ENCODE results near the gene NCEH1. TPM values are rescaled to one million over a fixed set of nuclear protein-coding genes. Genes with fewer than 3 reads are reported as not detected.

Gene NCEH1
- total RNA-seq, 2 donors from 2014 or later, result 7.1 to 22.7 TPM

DNA sequence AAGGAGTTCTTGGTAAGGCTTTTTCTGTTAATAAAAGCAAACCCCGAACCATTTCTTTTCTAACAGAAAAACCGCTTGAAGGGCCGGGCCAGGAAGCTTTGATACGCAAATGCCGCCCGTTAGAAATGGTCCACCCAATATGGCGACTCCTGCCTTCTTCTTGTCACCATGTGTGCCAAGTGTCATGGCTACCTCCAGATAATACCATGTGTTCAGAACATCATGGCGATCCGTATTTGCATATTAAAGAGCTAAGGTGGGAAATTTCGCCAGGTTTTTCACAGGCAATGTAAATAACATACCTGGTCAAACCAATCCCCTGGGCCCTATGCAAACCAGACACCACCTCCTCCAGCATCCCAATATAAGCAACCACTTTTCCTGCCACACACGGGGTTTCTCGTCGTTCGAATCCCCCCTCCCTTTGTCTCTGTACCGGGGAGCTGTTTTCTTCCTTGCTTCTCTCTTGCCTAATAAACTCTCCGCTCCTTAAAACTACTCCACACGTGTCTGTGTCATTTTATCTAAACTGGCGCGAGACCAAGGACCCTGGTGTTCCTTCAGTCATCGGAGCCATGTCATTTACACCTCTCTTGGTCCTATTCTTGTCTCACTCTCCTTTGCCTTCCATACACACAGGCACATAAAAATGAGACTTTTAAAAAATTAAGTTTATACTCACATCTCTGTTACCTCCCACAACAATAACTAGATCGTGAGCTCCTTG, 34.5 kb downstream of the NCEH1 start:
- Histone ChIP-seq H3K4me3 (no peak overlapping the region), H3K36me3 (no peaks in the 10 kb centered on the region), H3K4me1 (ENCODE audit: control insufficient read depth in 1 of 2, low read depth in 2 of 2) (peaks cover 12 to 19% of the 10 kb centered on the region in 2 donors), H3K27me3 (replicated peaks; ENCODE audit: insufficient read depth) (no peaks in the 10 kb centered on the region), H3K27ac (peak overlapping the region in 1 of 2 donors; percentile 5), H3K9me3 (no peaks in the 10 kb centered on the region)
- TF ChIP-seq, protein P1, sequence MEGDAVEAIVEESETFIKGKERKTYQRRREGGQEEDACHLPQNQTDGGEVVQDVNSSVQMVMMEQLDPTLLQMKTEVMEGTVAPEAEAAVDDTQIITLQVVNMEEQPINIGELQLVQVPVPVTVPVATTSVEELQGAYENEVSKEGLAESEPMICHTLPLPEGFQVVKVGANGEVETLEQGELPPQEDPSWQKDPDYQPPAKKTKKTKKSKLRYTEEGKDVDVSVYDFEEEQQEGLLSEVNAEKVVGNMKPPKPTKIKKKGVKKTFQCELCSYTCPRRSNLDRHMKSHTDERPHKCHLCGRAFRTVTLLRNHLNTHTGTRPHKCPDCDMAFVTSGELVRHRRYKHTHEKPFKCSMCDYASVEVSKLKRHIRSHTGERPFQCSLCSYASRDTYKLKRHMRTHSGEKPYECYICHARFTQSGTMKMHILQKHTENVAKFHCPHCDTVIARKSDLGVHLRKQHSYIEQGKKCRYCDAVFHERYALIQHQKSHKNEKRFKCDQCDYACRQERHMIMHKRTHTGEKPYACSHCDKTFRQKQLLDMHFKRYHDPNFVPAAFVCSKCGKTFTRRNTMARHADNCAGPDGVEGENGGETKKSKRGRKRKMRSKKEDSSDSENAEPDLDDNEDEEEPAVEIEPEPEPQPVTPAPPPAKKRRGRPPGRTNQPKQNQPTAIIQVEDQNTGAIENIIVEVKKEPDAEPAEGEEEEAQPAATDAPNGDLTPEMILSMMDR (IDR thresholded peaks at IDR 0.05), result no peak
- DNase-seq (ENCODE audit: low spot score), result no peak
- no peak for ATAC-seq (ENCODE audit: insufficient number of reproducible peaks, low FRiP score, low read depth)

DNA sequence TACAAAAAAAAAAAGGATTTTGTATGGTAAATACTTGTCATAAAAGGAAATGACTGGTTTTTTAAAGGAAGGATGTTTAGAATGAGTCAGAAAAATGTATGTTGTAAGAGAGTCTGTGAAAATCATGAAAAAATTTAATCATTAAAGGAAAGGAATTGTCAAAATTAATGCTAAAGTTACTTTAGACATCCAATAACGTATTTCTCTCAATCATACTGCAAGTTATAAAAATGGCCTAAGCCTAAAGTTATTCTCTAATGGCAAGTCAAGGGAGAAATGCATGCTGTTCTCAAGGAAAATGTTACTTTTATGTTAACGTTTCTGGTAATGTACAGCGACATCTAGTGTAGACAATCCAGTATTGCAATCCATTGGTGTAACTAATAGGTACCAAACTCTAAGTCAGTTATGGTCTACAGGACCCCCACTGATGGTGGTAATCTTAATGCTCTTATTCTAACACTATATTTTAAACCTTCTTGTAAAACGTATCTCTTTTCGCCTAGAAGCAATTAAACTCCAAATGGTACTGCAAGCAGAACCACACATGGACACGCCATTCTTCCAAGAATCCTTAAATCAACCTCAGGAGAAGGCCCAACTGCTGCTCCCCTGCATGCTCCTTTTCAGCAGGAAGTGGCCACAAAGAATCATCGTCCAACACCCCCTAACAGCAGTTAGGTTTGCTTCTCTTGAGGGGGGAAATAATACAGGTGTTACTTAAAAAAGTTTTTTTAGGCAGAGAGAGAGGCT, 35.2 kb downstream of the NCEH1 start:
- no peak for DNase-seq (ENCODE audit: low spot score)
- no peak for ATAC-seq (ENCODE audit: insufficient number of reproducible peaks, low FRiP score, low read depth)
- H3K27ac ChIP-seq, result no peak overlapping the region

DNA sequence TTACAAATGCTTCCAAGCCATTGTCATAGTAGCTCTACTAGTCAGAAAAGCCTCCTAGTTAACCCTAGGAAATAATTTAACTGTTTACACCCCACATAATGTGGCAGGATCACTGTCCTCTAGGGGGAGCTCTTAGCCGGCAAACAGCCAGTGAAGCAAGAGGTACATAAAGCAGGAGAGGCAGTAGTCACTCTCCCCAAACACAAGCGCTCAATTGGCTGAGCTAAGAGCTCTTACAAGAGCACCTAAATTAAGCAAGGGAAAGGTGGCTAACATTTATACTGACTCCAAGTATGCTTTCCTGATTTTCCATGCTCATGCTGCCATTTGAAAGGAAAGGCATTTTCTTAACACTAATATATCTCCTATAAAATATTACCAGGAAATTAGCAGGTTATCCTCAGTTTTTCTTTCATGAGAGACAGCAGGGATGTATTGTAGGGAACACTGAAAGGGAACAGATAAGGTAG, 37.6 kb downstream of the NCEH1 start:
- ATAC-seq (ENCODE audit: insufficient number of reproducible peaks, low FRiP score, low read depth), result no peak

More for the DNA sequence above, 35.2 kb downstream of the NCEH1 start:
- Histone ChIP-seq H3K4me1 (ENCODE audit: control insufficient read depth in 1 of 2, low read depth in 2 of 2) (peaks cover 12 to 19% of the 10 kb centered on the region in 2 donors), H3K9me3 (no peaks in the 10 kb centered on the region), H3K4me3 (no peak overlapping the region), H3K36me3 (no peaks in the 10 kb centered on the region), H3K27me3 (replicated peaks; ENCODE audit: insufficient read depth) (no peaks in the 10 kb centered on the region)
- TF ChIP-seq, protein P1 (IDR thresholded peaks at IDR 0.05), result peak; percentile 70

DNA sequence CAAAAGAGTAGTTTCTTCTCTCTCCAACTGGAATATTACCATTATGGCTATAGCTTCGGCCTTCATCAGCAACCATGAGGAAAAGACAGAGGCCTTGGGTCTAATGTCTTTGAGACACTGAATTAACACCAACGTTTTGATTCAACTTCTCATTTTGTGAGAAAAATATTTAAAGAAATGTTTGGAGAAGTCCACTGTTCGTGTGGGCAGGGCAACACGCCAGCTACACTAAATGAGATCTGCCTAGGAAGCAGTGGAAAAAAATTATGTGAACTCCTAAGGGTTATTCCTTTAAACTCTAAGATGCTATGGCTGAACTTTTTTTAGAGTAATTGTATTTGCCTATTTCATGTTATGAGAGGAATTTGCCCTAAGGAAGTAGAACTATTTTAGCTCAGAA, 41.8 kb downstream of the NCEH1 start:
- no peak for ATAC-seq (ENCODE audit: insufficient number of reproducible peaks, low FRiP score, low read depth)
- H3K4me1 ChIP-seq (ENCODE audit: control insufficient read depth in 1 of 2, low read depth in 2 of 2), result peaks cover 3 to 22% of the 10 kb centered on the region in 2 donors
- TF ChIP-seq, protein P1 (IDR thresholded peaks at IDR 0.05), result no peak
- no peak overlapping the region for H3K4me3 ChIP-seq
- no peak for DNase-seq (ENCODE audit: low spot score)
- no peaks in the 10 kb centered on the region for H3K9me3 ChIP-seq
- no peak overlapping the region for H3K27ac ChIP-seq
- no peaks in the 10 kb centered on the region for H3K27me3 ChIP-seq (replicated peaks; ENCODE audit: insufficient read depth)
- no peaks in the 10 kb centered on the region for H3K36me3 ChIP-seq

More for the DNA sequence above, 37.6 kb downstream of the NCEH1 start:
- Histone ChIP-seq H3K9me3 (no peaks in the 10 kb centered on the region), H3K36me3 (no peaks in the 10 kb centered on the region), H3K27ac (no peak overlapping the region), H3K4me1 (ENCODE audit: control insufficient read depth in 1 of 2, low read depth in 2 of 2) (peaks cover 12 to 27% of the 10 kb centered on the region in 2 donors), H3K4me3 (no peak overlapping the region), H3K27me3 (replicated peaks; ENCODE audit: insufficient read depth) (no peaks in the 10 kb centered on the region)
- TF ChIP-seq, protein P1 (IDR thresholded peaks at IDR 0.05), result peak; percentile 44
- no peak for DNase-seq (ENCODE audit: low spot score)
